GM19328 (cell line): ENCODE data around the gene VOPP1.

Experiments used
- ATAC-seq: cut with Tn5 transposase; IDR thresholded peaks from one replicate; pipeline ENCODE4 v1.9.1; 2021; ENCODE audit warnings: mild to moderate bottlenecking, moderate library complexity; ENCODE audit not compliant: unreplicated experiment

VOPP1 gene

GRCh38 chr7:55440040-55440690, 132.1 kb downstream of the VOPP1 start:
- ATAC-seq = no peak

DNA sequence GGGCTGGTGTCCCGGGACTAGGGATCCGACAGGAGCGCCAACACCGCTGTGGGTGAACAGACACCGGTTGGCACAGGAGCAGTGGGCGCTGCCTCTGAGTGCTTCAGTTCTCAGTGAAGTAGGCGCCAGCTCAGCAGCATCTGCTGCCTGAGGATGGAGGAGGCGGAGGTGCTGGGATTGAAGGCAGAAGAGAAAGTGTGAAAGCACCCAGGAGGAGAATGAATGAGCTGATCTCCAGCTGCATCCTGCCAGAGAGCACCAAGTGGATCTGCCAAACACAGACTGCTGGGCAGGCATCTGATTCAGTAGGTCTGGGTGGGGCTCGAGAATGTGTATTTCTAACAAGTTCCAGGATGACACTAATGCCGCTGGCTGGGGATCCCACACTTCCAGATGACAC, 132.7 kb downstream of the VOPP1 start:
- no peak for ATAC-seq

- no peak for ATAC-seq
These were observed 133.4 kb downstream of the VOPP1 start for GRCh38 chr7:55438757-55439525.

DNA sequence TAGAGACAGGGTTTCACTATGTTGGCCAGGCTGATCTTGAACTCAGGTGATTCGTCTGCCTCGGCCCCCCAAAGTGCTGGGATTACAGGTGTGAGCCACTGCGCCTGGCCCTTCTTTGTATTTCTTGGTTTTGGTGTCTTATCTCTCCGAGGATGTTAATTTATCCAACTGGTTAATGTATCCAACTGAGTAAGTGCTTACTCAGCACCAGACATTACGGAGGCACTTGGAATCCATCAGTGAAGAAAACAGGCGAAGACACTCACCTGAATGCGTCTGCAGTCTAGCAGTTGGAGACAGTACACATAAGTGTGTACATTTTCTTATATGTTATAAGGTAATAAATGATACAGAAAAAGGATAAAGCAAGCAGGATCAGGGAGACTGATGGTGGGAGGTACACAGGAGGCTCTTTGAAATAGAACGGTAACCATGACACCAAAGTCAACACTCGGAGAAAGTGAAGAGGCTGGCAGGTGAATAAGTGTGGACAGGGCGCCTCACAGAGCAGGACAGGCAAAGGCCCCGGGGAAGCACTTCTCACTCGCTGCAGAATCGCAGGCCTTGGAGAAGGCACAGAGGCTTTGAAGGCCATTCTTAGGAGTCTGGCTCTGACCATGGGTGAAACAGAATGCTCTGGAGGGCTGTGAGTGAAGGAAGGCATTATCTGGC, 134.1 kb downstream of the VOPP1 start:
- no peak for ATAC-seq

GRCh38 chr7:55437375-55437774, 134.9 kb downstream of the VOPP1 start:
- no peak for ATAC-seq

- ATAC-seq = no peak
These were observed 135.8 kb downstream of the VOPP1 start for GRCh38 chr7:55436457-55436856.

DNA sequence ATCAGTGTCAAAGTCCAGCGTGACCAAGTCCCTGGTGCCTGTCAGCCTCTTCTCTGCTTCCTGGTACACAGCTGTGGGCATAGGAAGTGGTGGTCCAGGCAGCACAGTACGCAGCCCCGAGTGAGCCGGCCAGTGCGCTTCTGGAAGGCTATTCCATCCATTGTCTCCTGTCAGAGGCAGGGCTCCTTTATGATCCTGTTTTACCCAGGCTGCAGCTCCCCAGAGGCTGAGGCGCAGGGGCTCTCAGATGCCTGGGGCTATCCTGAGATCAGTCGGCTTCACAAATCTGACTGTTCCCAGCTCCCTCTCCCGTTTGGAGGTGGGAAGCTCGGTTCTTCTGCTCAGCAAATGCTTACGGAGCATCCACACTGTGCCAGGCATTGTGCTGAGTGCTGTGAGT, 136.8 kb downstream of the VOPP1 start:
- no peak for ATAC-seq

DNA sequence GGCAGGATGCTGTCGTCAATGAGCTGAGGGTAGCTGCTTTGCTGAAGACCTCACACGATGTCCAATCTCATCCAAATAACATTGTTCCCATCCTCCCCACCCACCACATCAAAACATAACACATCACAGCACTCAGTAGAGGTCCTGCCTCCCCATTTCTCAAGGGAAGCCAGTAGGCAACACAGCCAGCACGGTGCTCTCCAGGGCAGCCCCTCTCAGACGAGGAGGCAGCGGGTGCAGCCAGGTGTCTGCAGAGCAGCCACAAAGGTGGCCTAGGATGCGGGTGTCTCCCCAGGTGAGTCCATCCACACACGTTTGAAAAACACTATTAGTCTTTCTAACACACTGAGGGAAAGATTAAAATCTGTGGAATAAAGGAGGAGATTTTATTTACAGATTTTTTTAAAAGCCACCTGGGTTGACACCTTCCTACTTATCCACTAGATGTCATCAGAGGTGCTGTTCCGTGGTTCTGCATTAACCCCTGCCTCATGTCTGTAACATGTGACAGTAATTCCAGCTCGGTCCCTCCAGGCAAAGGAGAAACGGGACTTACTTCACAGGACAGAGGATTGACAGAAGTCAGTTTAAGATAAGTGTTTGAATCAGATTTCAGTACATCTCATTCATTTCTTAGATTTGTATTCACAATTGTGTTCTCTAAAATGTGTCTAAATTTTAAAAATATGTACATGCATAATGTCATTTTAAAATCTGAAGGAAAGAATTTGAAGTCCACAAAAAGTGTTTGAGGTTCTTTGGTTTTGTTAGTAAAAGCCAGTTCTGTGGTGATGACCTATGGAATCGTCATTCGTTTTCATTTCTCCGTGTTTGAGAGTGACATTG, 139.1 kb downstream of the VOPP1 start:
- peak; percentile 62 for ATAC-seq

- no peak for ATAC-seq
These were observed 139.8 kb downstream of the VOPP1 start for GRCh38 chr7:55432506-55432905.

DNA sequence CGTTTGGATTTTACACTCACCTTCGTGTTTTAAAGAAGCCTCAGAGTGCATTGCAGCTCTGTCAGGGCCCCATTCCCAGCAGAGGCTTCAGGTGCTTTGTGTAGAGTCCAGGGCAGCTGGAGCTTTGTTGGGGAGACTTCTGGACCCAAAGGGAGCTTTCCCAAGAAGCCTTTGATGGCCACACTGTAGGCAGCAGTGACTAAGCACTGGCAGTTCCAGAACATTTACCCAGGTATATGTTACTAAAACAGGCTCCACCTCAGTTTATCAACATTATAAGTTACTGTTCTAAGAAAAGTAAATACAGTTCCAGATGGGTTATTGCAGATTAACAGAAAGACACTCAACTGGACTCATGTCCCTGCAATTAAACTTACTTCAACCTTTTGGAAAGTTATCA, 140.4 kb downstream of the VOPP1 start:
- ATAC-seq = no peak

- ATAC-seq = no peak
These were observed 142.3 kb downstream of the VOPP1 start for GRCh38 chr7:55429835-55430499.

DNA sequence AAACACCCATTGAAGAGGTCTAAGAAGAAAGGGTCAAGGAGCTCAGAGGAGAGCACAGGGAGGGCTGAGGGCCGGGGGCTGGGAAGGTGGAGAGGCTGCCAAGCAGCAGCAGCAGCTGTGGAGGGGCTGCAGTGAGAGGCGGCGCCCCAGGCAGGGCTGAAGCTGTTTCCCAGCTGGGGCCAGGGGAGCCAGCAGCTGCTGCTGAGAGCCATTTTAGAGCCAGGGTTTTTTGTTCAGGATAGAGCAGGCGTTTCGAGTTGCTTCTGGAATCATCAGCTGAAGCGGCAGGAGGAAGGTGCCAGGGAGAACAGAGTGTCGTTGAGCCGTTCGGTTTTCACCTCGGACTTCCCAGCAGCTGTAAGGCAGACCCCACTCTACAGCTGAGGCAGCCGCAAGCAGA, 144.5 kb downstream of the VOPP1 start:
- no peak for ATAC-seq

DNA sequence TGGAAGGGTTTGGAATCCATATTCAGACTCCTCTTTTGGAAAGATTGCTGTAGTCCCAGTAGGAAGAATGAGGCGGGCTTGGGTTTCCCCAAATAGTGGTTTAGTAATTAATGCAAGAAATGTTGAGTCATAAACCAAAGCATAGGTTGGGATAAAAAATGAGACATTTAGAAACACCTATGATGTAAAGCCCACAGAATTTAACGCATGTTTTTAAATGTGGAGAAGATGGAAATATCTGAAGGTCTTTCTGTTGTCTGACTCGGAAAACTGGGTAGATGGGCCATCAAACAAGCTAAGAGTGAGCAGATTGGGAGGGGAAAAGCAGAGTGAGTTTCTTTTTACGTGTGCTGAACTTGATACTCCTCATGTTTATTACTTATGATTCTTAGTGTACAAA, 145.0 kb downstream of the VOPP1 start:
- no peak for ATAC-seq

DNA sequence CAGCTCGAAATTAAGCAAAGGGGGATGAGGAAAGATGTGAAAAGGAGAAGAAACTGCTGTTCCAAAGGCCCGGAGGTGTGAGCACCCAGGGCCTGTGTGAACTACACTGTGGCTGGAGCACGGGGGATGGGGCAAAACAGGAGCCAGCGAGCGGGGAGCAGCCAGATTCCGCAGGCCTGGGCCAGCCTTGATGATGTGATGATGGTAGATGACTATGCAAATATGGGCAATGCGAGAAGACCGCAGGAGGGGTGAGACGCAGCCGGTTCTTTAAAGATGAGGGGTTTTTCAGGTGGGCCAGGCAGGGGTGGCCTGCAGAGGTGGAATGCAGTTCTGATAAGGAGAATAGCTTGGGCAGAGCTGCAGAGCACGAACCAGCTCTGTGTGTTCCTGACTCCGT, 145.6 kb downstream of the VOPP1 start:
- no peak for ATAC-seq

- no peak for ATAC-seq
These were observed 147.1 kb downstream of the VOPP1 start for GRCh38 chr7:55425141-55425752.

DNA sequence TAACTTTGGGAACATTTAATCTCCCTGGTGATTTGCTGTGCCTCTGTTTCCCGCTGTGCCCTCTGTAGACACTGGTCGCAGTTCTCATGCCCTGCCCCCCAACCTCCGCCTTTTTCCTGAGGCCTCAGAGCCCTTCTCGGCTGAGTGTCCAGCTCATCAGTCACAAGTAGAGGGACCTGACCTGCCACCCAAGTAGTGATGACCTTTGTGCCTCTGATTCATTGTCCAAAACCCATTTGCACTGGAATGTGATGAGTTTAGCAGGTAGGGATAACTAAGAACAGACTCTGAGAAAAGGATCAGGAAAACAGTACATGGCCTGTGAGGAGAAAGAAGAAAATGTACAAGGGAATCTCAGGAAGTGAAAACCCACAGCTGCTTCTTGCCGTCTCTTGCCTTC, 148.4 kb downstream of the VOPP1 start:
- no peak for ATAC-seq

DNA sequence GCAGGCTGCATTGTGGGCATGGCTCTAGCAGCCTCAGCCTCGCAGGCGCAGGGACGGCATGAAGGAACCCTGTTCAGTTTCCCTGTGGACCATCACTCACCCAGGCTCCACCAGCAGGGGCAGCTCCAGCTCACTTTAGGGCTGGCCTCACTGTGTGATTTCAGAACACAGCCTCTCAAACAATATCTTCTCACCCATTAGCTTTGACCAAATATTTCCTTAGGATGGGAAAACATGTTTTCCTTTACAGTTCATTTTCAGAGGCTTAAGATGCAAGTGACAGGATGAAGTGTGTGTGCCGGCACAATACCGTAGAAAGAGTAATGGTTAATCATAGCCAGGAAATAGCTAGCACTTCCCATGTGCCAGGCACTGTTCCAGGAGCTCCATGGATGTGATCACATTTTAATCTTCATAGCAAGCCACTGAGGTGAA, 149.0 kb downstream of the VOPP1 start:
- no peak for ATAC-seq
